Measurements from ENCODE around the gene CYB561.

Gene CYB561, protein sequence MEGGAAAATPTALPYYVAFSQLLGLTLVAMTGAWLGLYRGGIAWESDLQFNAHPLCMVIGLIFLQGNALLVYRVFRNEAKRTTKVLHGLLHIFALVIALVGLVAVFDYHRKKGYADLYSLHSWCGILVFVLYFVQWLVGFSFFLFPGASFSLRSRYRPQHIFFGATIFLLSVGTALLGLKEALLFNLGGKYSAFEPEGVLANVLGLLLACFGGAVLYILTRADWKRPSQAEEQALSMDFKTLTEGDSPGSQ

DNA sequence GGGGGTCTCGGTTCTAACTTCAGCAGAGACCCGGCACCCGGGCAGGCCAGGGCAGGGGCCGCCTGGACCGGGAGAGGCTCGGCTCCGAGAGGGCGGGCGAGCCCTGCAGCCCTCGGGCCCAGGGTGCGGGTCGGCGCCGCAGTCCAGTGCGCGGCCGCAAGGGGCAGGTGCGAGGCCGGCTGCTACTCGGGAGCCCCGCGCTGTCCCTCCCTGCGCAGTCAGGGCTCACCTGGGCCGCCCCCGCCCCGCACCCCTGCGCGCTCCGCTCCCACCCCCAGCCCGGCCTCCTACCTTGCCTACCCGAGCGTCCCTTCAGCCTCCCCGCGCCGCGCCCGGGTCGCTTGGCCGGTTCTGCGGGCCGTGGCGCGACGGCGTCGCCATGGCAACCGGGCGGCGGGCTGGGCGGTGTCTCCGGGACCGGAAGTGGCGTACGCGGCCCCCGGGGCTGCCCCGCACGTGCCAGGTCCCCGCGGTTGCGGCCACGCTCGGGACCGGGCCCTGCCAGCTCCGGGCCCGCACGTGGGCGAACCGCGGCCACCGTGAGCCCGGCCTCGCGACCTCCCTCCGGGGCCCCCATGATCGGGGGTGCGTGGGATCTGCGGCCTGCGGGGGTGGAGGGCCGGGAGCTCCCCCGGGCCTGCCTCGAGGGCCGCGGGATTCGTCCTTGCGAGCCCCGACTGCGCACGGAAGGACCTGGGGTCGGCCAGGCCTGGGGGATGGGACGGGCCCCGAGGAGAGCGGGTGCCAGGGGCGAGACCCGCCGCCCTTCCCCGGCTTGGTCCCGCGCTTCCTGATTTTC, at the start of gene CYB561:
Gene CYB561, minus strand, starts transcription at position 353 of the 799 bp plus-strand sequence. CDS start 8,759 bp downstream, outside the sequence.
- peak; percentile 92 for DNase-seq (ENCODE audit: low spot score)

DNA sequence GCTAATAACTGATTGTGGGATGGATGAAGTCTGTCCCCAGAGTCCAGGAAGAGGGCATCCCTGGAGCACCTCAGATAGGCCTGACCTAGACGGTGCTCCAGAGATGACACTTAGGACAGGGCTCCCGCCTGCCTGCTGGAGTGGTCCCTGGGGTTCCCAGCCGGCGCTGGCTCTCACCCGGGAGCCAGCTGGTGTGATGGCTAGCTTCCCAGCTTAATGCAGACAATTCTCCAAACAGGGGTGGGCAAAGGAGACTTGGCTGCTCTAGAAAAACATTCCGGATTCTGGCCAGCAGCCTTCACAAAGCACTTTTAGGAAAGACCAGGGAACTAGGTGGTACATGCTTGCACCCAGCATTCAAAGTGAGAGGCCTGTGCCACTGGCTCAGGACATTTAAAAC, 49.4 kb upstream of the CYB561 start:
- no peak for DNase-seq (ENCODE audit: low spot score)

DNA sequence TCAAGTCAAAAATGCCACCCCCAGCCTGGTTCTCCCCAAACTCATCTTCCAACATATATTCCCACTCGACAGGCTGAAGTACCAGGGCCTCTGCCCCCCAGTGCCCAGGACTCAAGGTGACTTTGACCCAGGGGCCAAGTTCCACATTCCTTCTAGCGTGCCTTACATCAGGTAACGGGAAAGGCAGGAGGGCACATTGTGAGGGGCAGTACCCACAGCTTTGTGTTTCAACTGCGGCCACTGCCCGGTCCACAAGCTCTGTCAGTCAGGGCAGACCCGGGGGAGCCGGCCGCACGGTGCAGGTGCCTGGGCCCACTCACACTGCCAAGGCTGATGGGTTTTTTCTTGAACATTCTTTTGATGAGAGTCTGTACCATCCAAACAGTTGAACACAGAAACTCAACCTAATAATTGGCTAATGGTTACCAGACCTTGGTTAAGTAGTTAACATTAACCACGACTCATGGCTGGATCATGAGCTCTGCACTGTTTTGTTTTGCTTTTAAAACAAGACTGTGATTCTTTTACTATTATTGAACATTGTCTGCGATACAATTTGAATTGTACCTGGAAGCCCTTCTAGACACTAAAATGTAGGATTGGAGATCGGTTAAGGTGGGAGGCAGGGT, 48.3 kb upstream of the CYB561 start:
- DNase-seq (ENCODE audit: low spot score), result no peak

DNA sequence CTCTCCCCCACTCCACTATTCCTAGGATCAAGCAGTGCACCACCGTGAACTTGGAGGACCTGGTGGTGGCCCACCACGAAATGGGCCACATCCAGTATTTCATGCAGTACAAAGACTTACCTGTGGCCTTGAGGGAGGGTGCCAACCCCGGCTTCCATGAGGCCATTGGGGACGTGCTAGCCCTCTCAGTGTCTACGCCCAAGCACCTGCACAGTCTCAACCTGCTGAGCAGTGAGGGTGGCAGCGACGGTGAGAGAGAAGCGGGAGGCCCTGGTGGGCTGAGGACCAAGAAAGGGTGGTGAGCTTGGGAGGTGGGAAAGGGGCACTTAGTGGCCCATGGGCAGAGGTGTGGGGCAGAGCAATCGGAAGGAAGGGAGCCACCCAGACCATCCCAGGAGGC, 47.3 kb upstream of the CYB561 start:
- DNase-seq (ENCODE audit: low spot score), result no peak

DNA sequence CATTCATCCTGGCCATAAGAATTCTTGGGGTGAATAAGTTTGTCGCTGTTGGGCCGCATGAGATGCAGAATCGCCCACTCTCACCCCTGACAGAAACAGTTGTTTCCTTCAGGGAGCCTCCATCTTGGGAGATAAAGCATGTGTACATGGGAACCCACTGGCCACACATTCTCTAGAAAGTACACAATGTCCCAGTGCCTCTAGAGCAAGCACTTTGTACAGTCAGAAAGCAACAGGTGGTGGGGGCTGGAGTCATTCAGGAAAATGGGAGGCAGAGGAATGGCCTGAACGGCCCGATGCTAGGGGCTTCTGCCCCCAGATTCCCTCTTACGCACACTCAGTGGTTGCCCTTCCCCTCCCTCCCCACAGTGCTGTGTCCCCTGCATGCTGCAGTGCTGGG, 46.8 kb upstream of the CYB561 start:
- DNase-seq (ENCODE audit: low spot score), result no peak

DNA sequence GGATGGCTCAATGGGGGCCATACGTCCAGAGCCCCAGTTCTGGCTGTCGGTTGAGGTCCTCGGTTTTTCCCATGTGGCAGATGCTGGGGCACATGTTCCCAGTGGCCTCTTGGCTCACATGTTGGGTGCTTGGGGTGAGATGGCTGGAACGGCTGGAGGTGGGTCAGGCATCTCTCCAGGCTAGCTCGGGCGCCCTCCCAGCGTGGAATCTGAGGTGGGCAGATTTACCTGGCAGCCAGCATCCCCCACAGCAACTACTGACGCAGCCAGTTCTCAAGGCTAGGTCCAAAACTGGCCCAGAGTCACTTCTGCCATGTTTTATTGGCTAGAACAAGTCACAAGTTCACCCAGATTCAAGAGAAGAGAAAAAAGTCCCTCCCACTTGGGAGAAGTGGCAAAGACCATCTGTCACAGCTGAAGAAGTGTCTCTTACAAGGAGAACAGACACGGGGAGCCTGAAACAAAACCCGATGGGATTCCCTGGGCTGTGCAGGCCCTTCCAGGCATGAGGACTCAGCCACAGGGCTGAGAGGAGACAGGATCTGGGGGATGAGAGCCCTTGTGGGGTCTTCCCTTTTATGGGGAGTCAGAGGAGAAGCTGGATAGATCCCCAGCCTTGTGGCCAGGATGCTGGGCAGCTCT, 46.0 kb upstream of the CYB561 start:
- no peak for DNase-seq (ENCODE audit: low spot score)

DNA sequence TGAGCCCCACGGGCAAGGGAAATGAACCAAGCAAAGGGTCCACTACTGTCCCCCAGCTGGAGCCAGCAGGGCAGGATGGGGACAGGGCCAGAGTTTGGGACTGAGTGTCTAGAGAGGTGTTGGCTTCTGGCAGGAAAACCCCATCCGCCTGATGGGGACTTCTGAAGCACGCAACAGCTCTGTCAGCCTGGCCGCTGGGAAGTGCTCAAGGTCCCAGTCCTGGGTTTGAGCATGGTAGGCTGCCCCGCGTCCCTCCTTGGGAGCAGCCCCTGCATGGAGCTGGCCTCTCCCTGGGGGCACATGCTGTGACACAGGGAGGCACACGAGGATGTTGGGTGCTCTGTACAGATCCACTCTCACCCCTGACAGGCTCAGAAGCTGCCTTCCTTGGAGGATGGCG, 45.3 kb upstream of the CYB561 start:
- DNase-seq (ENCODE audit: low spot score), result no peak

DNA sequence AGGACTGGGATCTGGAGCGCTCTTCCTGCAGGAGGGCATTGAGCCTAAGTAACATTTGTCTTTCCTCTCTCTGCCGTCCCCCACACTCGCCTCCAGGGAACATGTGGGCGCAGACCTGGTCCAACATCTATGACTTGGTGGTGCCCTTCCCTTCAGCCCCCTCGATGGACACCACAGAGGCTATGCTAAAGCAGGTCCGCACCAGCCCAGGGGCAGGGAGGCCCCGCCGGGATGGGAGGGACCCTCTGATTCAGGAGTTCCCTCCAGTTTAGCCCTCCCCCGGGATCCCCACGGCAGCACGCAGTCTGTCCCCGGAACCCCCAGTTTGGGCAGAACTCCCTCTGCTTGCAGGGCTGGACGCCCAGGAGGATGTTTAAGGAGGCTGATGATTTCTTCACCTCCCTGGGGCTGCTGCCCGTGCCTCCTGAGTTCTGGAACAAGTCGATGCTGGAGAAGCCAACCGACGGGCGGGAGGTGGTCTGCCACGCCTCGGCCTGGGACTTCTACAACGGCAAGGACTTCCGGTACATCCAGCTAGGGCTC, 44.8 kb upstream of the CYB561 start:
- DNase-seq (ENCODE audit: low spot score), result no peak

DNA sequence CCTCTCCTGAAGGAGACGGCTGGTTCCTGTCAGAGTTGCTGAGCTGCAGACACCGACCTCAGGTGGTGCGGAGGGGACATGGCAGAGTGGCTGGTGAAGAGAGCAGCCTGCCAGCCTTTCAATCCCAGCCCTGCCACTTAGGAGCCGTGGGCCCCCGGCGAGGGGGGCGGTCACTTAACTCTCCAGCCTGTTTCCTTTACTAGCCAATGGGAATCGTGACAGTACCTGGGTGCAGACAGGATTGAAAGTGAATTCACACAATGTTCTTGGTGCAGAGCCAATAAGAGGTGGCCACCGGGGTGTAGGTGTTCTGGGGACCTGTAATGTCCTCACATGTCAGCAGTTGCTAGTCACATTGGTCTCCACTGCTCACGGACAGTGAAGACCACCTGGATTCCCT, 44.2 kb upstream of the CYB561 start:
- DNase-seq (ENCODE audit: low spot score), result no peak

DNA sequence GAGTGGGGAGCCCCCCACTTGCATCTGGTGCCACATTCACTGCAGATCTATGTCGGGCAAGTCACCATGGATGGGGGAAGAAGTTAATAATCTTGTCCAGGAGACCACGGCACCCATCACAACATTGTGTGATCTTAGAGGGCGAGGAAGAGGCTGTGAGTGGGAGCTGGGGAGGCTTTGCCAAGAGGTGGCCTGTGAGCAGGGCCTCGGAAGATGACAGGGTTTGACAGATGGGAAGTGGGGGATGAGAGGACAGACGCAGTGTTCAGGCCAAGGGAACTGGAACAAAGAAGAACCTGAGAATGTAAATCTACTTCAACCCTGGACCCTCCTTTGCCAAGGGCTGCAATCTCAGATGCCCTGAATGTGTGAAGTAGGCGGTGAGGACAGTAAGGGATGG, 43.2 kb upstream of the CYB561 start:
- no peak for DNase-seq (ENCODE audit: low spot score)

DNA sequence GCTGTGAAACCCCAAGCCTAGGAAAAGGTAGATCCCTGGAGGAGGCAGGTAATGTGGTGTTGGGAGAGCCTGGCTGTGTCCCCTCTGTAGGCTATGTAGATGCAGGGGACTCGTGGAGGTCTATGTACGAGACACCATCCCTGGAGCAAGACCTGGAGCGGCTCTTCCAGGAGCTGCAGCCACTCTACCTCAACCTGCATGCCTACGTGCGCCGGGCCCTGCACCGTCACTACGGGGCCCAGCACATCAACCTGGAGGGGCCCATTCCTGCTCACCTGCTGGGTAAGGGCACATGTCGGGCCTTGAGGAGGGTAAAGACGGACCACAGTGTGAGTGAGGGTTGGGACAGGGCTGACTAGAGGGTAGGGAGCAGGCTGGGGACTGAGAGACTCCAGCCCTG, 42.7 kb upstream of the CYB561 start:
- no peak for DNase-seq (ENCODE audit: low spot score)

DNA sequence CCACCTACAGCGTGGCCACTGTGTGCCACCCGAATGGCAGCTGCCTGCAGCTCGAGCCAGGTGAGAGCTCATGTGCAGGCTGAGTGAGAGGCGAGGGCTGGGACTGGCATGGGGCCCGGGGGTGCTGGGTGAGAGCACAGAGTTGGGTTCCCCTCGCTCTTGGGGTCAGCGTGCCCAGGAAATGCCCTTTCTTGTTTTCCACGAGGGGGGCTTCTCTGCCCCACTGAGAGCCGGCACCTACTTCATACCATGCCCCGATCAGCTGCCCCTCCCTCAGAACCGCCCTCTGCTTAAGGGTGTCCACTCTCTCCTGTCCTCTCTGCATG, 40.9 kb upstream of the CYB561 start:
- DNase-seq (ENCODE audit: low spot score), result no peak

DNA sequence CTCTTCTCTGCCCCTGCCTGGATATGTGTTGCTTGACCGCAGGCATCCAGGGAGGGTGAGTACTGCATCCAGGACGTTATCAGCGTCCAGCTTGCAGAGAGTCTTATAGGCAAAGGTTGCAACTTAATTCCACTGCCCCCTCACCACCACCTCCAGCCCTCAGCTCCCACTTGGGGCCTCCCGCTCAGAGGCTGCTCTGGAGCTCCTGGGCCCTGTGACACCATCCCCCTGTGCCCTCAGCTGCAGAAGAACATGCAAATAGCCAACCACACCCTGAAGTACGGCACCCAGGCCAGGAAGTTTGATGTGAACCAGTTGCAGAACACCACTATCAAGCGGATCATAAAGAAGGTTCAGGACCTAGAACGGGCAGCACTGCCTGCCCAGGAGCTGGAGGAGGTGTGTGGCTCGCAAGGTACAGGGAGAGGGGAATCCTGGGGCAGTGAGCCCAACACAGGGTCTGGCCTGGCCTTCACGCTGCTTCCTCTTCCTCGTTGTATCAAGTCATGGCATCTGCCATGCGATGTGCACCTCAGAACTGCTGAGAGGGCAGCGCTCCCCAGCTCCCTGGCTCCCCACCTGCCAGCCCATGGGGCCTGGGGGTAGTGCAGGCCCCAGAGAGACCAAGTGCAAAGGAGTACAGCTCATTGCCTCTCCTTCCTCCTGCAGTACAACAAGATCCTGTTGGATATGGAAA, 40.4 kb upstream of the CYB561 start:
- DNase-seq (ENCODE audit: low spot score), result no peak

DNA sequence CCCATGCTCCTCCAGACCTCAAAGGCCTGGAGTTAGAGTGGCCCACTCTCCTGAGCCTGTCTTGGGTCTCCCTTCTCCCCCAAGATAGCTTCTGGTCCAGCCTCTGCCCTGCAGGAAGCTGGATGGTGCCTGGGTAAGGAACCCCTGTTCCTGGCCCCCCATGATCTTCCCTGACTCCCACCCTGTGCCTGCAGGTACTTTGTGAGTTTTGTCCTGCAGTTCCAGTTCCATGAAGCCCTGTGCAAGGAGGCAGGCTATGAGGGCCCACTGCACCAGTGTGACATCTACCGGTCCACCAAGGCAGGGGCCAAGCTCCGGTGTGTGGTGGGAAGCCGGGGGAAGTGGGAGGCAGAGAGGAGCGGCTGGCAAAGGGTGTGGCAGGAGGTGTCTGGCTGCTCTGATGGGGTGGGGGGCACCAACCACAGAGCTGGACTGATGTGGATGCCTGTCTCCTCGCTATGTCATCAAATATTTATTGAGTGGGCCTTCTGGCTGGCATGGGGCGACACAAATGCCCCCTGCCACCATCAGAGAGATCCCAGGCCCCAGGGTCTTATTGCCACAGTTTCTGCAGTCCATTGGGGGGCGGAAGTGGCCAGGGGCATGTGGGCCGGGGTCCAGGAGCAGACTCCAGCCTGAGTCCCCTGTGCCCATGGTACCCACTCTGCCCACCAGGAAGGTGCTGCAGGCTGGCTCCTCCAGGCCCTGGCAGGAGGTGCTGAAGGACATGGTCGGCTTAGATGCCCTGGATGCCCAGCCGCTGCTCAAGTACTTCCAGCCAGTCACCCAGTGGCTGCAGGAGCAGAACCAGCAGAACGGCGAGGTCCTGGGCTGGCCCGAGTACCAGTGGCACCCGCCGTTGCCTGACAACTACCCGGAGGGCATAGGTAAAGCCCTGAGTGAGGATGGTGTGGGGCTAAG, 37.8 kb upstream of the CYB561 start:
- DNase-seq (ENCODE audit: low spot score), result no peak

DNA sequence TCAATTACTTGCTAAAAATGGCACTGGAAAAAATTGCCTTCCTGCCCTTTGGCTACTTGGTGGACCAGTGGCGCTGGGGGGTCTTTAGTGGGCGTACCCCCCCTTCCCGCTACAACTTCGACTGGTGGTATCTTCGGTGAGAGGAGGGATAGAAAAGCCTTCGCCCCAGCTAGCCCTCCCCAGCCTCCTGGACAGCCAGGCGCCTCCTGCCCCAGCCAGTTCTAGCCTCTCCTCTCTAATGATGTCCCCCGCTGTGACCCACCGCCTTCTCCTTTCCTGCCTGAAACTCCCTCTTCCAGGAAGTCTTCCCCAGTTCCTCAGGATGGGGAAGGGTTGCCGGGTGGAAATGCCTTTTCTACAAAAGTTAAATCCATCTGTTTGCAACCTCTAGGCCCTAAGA, 36.9 kb upstream of the CYB561 start:
- DNase-seq (ENCODE audit: low spot score), result no peak

DNA sequence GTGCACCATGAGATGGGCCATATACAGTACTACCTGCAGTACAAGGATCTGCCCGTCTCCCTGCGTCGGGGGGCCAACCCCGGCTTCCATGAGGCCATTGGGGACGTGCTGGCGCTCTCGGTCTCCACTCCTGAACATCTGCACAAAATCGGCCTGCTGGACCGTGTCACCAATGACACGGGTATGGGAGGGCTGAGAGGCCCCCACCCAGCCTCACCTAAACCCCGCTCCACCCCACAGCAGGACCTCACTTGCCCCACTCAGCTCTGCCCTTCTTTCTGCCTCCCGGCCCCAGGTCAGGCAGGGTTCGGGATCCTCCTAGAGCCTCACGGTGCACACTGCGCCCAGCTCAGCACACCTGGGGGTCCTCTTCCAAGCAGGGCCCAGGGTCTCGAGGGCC, 36.4 kb upstream of the CYB561 start:
- DNase-seq (ENCODE audit: low spot score), result no peak

DNA sequence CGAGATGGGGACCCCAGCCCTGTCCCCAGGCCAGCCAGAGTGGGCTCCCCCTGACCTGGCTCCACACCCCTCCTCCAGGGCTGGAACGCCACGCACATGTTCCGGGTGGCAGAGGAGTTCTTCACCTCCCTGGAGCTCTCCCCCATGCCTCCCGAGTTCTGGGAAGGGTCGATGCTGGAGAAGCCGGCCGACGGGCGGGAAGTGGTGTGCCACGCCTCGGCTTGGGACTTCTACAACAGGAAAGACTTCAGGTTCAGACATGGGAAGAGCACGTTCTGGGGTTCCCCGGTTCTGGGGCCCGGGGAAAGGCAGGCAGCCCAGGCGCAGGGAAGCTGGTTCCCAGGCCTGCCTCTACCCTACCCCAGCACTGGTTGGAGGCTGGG, 35.4 kb upstream of the CYB561 start:
- no peak for DNase-seq (ENCODE audit: low spot score)

DNA sequence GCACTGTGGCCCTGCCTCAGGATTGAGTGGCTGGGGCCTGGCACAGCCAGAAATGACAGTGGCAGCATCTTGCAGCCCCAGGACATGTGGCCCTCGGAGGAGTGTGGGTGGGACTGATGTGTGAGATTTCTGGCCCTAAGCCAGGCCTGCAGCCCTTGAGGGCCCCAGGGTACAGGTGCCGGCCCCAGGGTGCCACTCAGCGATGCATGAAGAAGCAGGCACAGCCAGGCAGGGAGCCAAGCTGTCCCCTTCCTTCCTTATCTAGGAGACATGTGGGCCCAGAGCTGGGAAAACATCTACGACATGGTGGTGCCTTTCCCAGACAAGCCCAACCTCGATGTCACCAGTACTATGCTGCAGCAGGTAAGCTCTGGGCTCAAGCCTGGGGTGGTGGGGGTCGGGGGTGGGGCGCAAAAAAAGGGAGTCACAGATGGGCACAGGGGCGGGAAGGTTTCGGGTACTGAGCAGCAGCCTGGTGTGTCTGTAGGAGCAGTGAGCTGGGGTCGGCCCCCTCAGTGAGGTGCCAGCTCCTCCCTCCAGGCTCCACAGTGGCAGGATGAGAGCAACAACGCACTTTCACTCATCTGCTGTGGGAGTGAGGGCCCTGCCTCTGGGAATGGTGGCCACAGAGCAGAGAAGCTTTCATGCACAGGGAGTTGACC, 34.9 kb upstream of the CYB561 start:
- DNase-seq (ENCODE audit: low spot score), result no peak

DNA sequence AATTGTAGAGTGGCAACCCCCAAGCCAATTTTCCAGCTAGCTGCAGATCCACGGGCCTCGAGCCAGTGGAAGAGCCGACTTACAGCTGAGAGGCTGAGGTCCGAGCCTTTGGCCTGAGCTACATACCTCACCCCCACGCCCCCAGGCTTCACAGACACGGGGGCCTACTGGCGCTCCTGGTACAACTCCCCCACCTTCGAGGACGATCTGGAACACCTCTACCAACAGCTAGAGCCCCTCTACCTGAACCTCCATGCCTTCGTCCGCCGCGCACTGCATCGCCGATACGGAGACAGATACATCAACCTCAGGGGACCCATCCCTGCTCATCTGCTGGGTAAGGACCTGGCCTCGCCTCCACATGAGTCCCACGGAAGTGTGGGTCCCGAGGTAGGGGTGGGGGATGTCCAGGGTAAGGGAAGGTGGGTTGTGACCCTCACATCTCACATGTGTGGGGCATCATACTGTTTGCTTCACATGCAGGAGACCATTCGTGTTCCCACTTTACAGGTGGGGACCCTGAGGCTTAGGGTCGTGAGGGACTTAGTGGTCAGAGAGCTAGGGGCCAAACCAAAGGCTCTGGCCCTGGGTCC, 34.2 kb upstream of the CYB561 start:
- DNase-seq (ENCODE audit: low spot score), result no peak

Data from ecto neural progenitor cell (in vitro differentiated cells).